ENCODE data around the gene BRI3.
"Not testable (repeated sequence)": the region's sequence is repeated elsewhere in the genome, so short reads cannot be mapped to it uniquely, and the experiment has no call there.

Gene BRI3

GRCh38 chr7:98309566-98309965 is 28.1 kb downstream of the BRI3 start:
- no peak for DNase-seq (ENCODE audit: low read depth in 2 of 2, low spot score in 1 of 2)

GRCh38 chr7:98312201-98312600 is 30.7 kb downstream of the BRI3 start:
- no peak for DNase-seq (ENCODE audit: low read depth in 2 of 2, low spot score in 1 of 2)

DNA sequence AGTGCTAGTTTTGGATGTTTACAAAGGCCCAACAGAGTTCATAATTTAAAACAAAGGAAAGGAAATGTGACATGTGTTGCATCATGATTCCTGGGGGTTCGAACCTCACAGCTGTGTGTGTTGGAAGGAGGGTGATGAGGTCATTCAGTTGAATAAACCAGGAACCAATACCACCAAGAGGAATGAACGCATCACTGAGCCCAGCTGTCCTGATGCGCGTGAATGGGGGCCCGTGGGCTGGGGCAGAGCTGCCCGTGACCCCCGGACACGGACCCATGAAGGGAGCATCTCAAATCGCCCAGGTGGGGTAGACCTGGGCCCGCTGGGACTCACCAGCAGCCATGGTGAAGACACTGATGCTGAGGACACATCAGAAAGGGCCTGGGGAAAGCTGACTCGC is 33.0 kb downstream of the BRI3 start:
- DNase-seq (ENCODE audit: low read depth in 2 of 2, low spot score in 1 of 2): no peak

DNA sequence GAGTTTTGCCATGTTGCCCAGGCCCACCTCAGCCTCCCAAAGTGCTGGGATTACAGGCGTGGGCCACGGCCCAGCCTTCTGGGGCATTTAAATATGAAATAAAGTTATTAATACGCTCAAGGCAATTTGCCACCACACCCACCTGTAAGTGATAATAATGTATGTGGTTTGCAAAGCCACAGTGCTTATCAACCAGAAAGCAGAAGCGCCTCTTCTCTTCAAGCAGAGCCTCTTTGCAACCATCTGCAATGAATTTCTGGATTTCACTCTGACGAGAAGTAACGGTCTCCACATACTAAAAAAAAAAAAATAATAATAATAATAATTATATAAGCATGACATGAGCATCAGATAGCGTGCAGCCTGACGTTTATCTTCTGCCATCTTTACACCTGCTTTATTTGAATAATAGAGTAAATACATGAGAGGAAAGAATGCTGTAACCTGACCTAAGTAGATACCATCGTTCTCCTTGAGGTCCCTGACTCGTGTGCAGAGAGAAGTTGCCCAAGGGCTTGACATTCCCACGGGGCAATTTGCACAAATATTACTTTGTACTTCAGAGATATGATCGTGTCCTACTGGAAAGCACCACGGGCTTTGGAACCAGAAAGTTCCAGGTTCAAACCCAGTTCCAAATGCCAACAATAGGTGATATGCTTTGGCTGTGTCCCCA is 34.0 kb downstream of the BRI3 start:
- no peak for DNase-seq (ENCODE audit: low read depth in 2 of 2, low spot score in 1 of 2)

DNA sequence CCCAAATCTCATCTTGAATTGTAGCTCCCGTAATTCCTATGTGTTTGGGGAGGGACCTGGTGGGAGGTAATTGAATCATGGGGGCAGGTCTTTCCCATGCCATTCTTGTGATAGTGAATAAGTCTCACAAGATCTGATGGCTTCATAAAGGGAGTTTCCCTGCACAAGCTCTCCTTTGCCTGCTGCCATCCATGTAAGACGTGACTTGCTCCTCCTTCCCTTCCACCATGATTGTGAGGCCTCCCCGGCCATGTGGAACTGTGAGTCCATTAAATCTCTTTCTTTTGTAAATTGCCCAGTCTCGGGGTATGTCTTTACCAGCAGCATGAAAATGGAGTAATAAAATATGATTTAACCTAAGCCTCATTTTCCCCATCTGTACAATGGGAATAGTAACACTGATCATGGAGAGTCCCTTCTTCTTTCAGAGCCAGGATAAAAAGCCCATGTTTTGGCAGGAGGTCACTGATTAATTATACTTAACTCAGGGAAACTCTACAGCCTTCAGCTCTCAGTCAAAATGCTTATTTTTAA is 34.6 kb downstream of the BRI3 start:
- not testable (repeated sequence) for DNase-seq (ENCODE audit: low read depth in 2 of 2, low spot score in 1 of 2)

- no peak for DNase-seq (ENCODE audit: low read depth in 2 of 2, low spot score in 1 of 2)
Observed at GRCh38 chr7:98317366-98318040, 36.0 kb downstream of the BRI3 start.

- no peak for DNase-seq (ENCODE audit: low read depth in 2 of 2, low spot score in 1 of 2)
Observed at GRCh38 chr7:98319176-98319575, 37.7 kb downstream of the BRI3 start.

GRCh38 chr7:98321301-98321700 is 39.8 kb downstream of the BRI3 start:
- DNase-seq (ENCODE audit: low read depth in 2 of 2, low spot score in 1 of 2): no peak

- no peak for DNase-seq (ENCODE audit: low read depth in 2 of 2, low spot score in 1 of 2)
Observed at GRCh38 chr7:98322331-98323270, 41.1 kb downstream of the BRI3 start.

- DNase-seq (ENCODE audit: low read depth in 2 of 2, low spot score in 1 of 2): no peak
Observed at GRCh38 chr7:98323597-98324322, 42.3 kb downstream of the BRI3 start.

GRCh38 chr7:98324782-98325181 is 43.3 kb downstream of the BRI3 start:
- no peak for DNase-seq (ENCODE audit: low read depth in 2 of 2, low spot score in 1 of 2)

GRCh38 chr7:98329100-98329790 is 47.8 kb downstream of the BRI3 start:
- no peak for DNase-seq (ENCODE audit: low read depth in 2 of 2, low spot score in 1 of 2)

DNA sequence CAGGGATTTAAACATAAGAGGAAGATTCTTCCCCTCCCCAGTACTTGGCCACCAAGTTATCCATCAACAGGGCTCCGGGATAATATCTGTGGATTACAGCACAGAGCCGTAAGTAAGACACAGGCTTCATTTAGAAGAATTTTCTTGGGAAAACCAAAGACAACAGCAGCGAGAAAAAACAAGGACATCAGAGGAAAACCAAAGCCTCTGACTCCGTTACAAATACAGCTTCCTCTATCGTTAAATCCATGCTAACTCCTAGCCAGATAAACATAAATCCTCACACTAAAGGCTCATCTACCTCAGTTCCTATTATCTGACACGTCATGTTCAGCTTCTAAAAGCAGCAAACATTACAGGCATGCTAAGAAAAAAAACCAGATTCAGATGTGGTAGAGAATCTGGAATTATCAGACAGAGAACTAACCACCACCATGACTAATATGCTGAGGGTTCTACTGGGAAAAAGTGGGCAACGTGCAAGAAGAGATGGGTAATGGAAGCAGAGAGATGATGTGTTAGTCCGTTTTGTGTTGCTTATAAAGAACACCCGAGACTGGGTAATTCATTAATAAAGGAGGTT is 48.4 kb downstream of the BRI3 start:
- no peak for DNase-seq (ENCODE audit: low read depth in 2 of 2, low spot score in 1 of 2)

GRCh38 chr7:98330926-98331529 is 49.5 kb downstream of the BRI3 start:
- no peak for DNase-seq (ENCODE audit: low read depth in 2 of 2, low spot score in 1 of 2)

GRCh38 chr7:98334081-98334480 is 52.6 kb downstream of the BRI3 start:
- no peak for DNase-seq (ENCODE audit: low read depth in 2 of 2, low spot score in 1 of 2)

DNA sequence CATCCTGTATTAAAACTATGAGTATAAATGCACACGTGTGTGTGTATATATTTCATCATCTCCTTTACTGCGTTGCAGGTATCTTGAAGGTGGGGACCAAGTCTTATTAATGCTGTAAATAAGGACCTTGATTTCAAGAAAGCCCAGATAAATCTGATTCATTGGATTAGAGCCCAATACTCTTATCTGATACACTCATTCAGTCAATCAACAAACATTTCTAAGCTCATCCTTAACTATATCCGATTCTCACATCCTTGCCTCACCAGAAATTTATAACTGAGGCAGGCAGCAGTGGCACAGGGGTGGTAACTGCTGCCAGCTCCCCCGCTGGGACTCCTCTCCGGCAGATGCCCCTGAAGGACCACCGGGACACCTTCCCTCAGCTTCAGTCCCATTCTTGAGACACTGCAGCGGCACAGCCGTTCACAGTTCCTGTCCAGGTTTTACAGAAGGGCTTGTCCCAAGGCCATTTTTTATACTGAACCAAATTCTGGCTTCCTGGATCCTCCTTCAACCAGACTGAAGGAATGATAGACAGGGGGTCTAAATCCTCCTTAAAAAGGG is 54.0 kb downstream of the BRI3 start:
- no peak for DNase-seq (ENCODE audit: low read depth in 2 of 2, low spot score in 1 of 2)

- no peak for DNase-seq (ENCODE audit: low read depth in 2 of 2, low spot score in 1 of 2)
Observed at GRCh38 chr7:98338441-98338840, 57.0 kb downstream of the BRI3 start.

DNA sequence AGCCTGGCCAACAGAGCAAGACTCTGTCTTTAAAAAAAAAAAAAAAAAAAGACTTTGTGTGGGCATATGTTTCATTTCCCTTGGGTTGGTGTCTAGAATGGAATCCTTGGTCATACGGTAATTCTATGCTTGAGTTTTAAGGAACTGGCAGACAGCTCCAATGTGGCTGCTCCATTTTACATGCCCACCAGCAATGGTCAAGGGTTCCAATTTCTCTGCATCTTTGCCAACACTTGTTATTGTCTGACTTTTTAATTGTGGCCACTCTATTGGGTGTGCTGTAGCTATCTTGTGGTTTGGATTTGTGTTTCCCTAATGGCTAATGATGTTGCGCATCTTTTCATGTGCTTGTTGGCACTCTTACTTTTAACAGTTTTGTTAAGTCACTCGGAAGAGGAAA is 57.6 kb downstream of the BRI3 start:
- DNase-seq (ENCODE audit: low read depth in 2 of 2, low spot score in 1 of 2): no peak

GRCh38 chr7:98341106-98341505 is 59.6 kb downstream of the BRI3 start:
- DNase-seq (ENCODE audit: low read depth in 2 of 2, low spot score in 1 of 2): no peak
